HCT116 (cell line): ENCODE measurements around the gene SLC34A1. TPM values are rescaled to one million over a fixed set of nuclear protein-coding genes. Genes with fewer than 3 reads are reported as not detected.

Experiments used
- ATAC-seq: fragments of 200-7000 bp; cut with Tn5 transposase; 2 replicates; pipeline ENCODE4 v1.9.1; 2020; ENCODE audit warnings: mild to moderate bottlenecking, moderate library complexity
- BruUV-seq: library from RNA; stranded (reverse); fragments of 400-500 nt; replicated peaks from 2 replicates; lab custom pipeline; 2021; lab: Mats Ljungman, UMichigan
- CTCF ChIA-PET: fragments of 300-600 bp; sonication (Branson Sonifier 250); formaldehyde crosslinking; loops from one replicate; lab custom pipeline; 2021; ENCODE audit warnings: antibody characterized with exemption; lab: Charles Lee
- POLR2A ChIA-PET: fragments of 300-600, 350-600 bp; sonication (Branson Sonifier 250); formaldehyde crosslinking; loops from one replicate; lab custom pipeline; 2021; ENCODE audit warnings: antibody characterized with exemption; lab: Charles Lee
- RAD21 ChIA-PET, 2 experiments: fragments of 300-600 bp; sonication (Branson Sonifier 250); formaldehyde crosslinking; loops; one replicate each; lab custom pipeline; 2023; ENCODE audit warnings: low total read pairs in 2 of 2; ENCODE audit not compliant: uncharacterized antibody in 2 of 2, unreplicated experiment in 2 of 2, low non-redundant PET in 1 of 2; lab: Charles Lee
- DNase-seq: peaks from one replicate; pipeline ENCODE4 v3.0.0-alpha.2; 2010; ENCODE audit warnings: low read depth, low spot score
- H2AFZ ChIP-seq: fragments of 200-600 bp; shearing (Covaris generic), sonication (generic); 2 replicates; pipeline ENCODE4 v1.6.1; 2017; ENCODE audit warnings: low read depth, mixed run types, mixed read lengths, antibody characterized with exemption, low read length; ENCODE audit not compliant: poor library complexity, severe bottlenecking
- H3K27ac ChIP-seq: 2 replicates; pipeline ENCODE4 v1.5.1; 2012; ENCODE audit warnings: low read depth, low read length
- H3K27me3 ChIP-seq: fragments of 200-600 bp; sonication (generic); 2 replicates; pipeline ENCODE4 v1.6.1; 2016; ENCODE audit warnings: mixed run types, low read length, mixed read lengths; ENCODE audit not compliant: insufficient read depth
- H3K36me3 ChIP-seq, 2 experiments: fragments of 200-500 bp in 1 of 2; fragments of 200-600 bp in 1 of 2; sonication (Bioruptor generic) in 1 of 2; sonication (generic) in 1 of 2; 2 replicates each; pipeline versions ENCODE4 v1.5.1 to v1.6.1; 2014 to 2016; ENCODE audit warnings: low read length in 2 of 2, inconsistent platforms in 1 of 2, mixed read lengths in 1 of 2, mixed run types in 1 of 2; ENCODE audit not compliant: insufficient read depth in 2 of 2, control insufficient read depth in 1 of 2
- H3K4me1 ChIP-seq, 2 experiments: fragments of 200-600 bp in 1 of 2; sonication (generic) in 1 of 2; 2 replicates each; pipeline versions ENCODE4 v1.5.1 to v1.6.1; 2012 to 2017; ENCODE audit warnings: low read length in 2 of 2, inconsistent platforms in 1 of 2, mild to moderate bottlenecking in 1 of 2, mixed read lengths in 1 of 2, mixed run types in 1 of 2, moderate library complexity in 1 of 2; ENCODE audit not compliant: insufficient read depth in 2 of 2, control insufficient read depth in 1 of 2
- H3K4me2 ChIP-seq: fragments of 200-600 bp; sonication (generic); 2 replicates; pipeline ENCODE4 v1.6.1; 2017; ENCODE audit warnings: mixed run types, low read length, mixed read lengths
- H3K4me3 ChIP-seq, 2 experiments: fragments of 200-600 bp in 1 of 2; sonication (generic) in 1 of 2; replicated peaks in 1 of 2; 2 replicates each; pipeline ENCODE4 v1.5.1; 2011 to 2016; ENCODE audit warnings: low read length in 2 of 2, control low read depth in 1 of 2, low read depth in 1 of 2, mild to moderate bottlenecking in 1 of 2, mixed read lengths in 1 of 2, mixed run types in 1 of 2
- H3K79me2 ChIP-seq: fragments of 200-600 bp; sonication (generic); 2 replicates; pipeline ENCODE4 v1.6.1; 2017; ENCODE audit warnings: mild to moderate bottlenecking, mixed run types, low read length, moderate library complexity, mixed read lengths; ENCODE audit not compliant: insufficient read depth
- H3K9ac ChIP-seq: fragments of 200-600 bp; sonication (generic); 2 replicates; pipeline ENCODE4 v1.6.1; 2016; ENCODE audit warnings: low read length, mixed read lengths
- H3K9me2 ChIP-seq: fragments of 200-600 bp; sonication (generic), shearing (Covaris generic); 2 replicates; pipeline ENCODE4 v1.6.1; 2017; ENCODE audit warnings: mixed run types, mild to moderate bottlenecking, moderate library complexity; ENCODE audit not compliant: insufficient read depth
- H3K9me3 ChIP-seq, 2 experiments: fragments of 200-500 bp in 1 of 2; fragments of 200-600 bp in 1 of 2; sonication (Bioruptor generic) in 1 of 2; sonication (generic) in 1 of 2; 2 replicates each; pipeline ENCODE4 v1.6.1; 2014 to 2017; ENCODE audit warnings: low read length in 2 of 2, mixed read lengths in 2 of 2, inconsistent platforms in 1 of 2, low read depth in 1 of 2, mild to moderate bottlenecking in 1 of 2, mixed run types in 1 of 2, moderate library complexity in 1 of 2; ENCODE audit not compliant: control insufficient read depth in 1 of 2, insufficient read depth in 1 of 2
- H4K20me1 ChIP-seq: fragments of 200-600 bp; sonication (generic), shearing (Covaris generic); 2 replicates; pipeline ENCODE4 v1.6.1; 2017; ENCODE audit warnings: mixed run types, mild to moderate bottlenecking, moderate library complexity; ENCODE audit not compliant: insufficient read depth
- ATF3 ChIP-seq: IDR thresholded peaks from 2 replicates; pipeline ENCODE4 v1.6.1; 2012
- EGR1 ChIP-seq: IDR thresholded peaks from 2 replicates; pipeline ENCODE4 v1.6.1; 2012; ENCODE audit warnings: low read depth
- POLR2A ChIP-seq: IDR thresholded peaks from 2 replicates; pipeline ENCODE4 v1.7.0; 2011; ENCODE audit warnings: borderline replicate concordance; ENCODE audit not compliant: insufficient read depth, insufficient read length; ENCODE audit errors: extremely low read depth
- POLR2AphosphoS5 ChIP-seq: IDR thresholded peaks from 2 replicates; pipeline ENCODE4 v1.6.1; 2011; ENCODE audit warnings: mild to moderate bottlenecking, low read depth, low read length, moderate library complexity
- intact Hi-C: fragments of 100-400 bp; cut with micrococcal nuclease; formaldehyde crosslinking; loops from 2 replicates; pipeline ENCODE4 v1.10.0; 2022
- total RNA-seq: library from RNA; stranded (reverse); gene quantifications from one replicate; pipeline ENCODE4 v1.2.1, GENCODE V29; 2021; ENCODE audit not compliant: unreplicated experiment

SLC34A1 gene
- total RNA-seq, 1 experiment from 2014 or later = not detected

DNA sequence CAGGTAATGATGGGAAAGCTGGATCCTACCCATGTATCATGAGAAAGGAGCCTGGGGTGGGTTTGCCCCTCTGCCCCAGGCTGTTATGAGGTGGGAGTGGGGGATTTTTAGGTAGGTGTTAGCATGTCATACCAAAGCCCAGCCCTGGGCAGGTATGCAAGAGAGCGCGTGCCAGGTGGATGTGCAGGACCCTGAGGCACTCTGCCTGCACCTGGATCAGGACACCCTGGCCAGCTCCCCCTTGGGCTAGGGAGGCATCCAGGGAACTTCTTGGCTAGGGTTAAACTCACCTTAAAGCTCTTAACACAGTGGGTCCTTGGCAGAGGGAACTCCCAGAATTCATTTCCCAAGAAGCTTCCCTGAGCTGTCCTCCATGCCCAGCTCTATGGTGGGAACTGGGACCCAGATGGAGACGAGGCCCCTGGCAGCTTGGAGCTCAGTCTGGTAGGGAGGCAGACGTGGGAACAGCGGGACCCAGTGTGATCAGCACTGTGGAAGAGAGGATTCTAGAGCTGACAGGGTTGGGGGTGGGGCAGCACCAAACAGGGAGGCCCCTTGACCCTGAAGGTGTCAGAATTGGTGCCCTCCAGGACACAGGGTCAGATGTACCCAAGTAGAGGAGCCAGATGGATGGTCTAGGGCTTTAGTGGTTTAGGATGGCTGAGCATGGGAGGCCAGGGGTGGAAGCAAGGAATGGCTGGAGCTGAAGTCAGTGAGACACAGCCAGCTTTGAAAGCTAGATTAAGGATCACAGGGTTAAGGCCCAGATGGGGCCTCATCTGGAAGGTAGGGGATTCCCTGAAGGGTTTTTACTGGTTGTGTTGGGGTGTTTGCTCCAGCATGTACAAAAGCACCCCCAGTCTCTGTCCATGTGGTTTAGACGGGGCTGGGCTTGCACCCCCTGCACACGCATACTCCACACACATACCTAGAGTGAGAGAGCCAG, 60.1 kb downstream of the SLC34A1 start:
- no peak for TF ChIP-seq EGR1
- TF ChIP-seq POLR2A = peak; percentile 25
- peak; percentile 46; the same call in 1 of the 2 replicates for TF ChIP-seq POLR2AphosphoS5
- TF ChIP-seq, all 23 proteins: peak for 2
- peak overlapping the region; percentile 19; the same call in 1 of the 2 replicates for H3K27ac ChIP-seq
- H3K9ac ChIP-seq = 0 out of 2 replicates have a peak overlapping the region, but pooled peaks have one; percentile 8
- ChIA-PET RAD21 (no interaction called here), CTCF (interaction anchor here (1.3 to 6.3 kb wide), 3 partner anchors 11 to 41 kb away, joined by 5 to 53 read pairs (median 24); no protein-coding TSS in a partner anchor), POLR2A (interaction anchor here (2.4 kb wide), 1 partner anchor 18 kb away, joined by 10 read pairs; the partner anchor contains the start of gene GRK6)
- H3K4me1 ChIP-seq = peaks cover 9 to 47% of the 10 kb centered on the region in 2 experiments
- H3K36me3 ChIP-seq = peaks cover 0 to 17% of the 10 kb centered on the region in 2 experiments; a peak in 2 of 4 replicates
- H2AFZ ChIP-seq = no peak overlapping the region
- no peak overlapping the region for H3K4me2 ChIP-seq
- no peak for ATAC-seq
- H3K9me3 ChIP-seq = no peaks in the 10 kb centered on the region
- no peaks in the 10 kb centered on the region for H3K9me2 ChIP-seq
- BruUV-seq = no TSS peak
- H4K20me1 ChIP-seq = peaks cover 3% of the 10 kb centered on the region; the same call in 1 of the 2 replicates
- DNase-seq = no peak
- H3K27me3 ChIP-seq = no peaks in the 10 kb centered on the region
- H3K79me2 ChIP-seq = peaks cover 58% of the 10 kb centered on the region
- intact Hi-C loops = no loop called here
- H3K4me3 ChIP-seq = no peak overlapping the region

DNA sequence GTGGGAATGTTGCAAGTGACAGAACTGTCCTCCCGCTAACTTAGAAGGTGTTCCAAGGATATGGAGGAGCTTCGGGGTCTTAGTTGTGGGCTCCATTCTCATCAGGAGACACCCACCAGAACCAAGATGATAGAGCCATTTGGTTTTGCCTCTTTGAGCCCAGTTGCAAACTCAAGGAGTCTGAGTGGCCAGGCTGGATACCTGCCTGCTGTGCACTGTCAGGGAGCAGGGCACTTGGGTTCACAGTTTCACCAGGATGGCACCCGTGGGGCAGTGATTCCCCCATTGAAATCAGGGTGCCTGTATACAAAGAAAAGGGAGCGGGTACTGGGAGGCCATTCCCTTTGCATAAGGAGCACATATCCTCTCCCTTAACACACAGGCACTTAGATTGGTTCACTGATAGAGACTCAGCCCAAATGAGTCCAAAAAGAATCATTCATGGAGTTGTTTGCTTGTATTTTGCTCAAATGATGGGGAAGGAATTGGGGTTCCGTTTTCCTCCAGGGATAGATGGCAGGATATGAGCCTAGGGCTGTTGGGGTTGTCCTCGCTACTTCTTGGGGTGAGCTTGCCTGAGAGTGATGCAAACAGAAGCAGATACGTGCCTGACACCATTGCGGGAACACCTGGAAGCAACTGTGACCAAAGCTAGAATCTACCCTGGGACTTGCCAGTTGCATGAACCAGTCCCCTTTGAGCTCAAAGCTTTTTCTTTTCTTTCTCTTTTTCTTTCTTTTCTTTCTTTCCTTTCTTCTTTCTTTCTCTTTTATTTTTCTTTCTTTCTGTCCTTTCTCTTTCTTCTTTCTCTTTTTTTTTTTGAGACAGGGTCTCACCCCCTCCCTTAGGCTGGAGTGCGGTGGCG, 61.0 kb downstream of the SLC34A1 start:
- H3K9me3 ChIP-seq = no peaks in the 10 kb centered on the region
- peak overlapping the region in 1 of 2 experiments; percentile 86; a peak in 2 of 4 replicates for H3K4me3 ChIP-seq
- peak overlapping the region; percentile 99 for H3K9ac ChIP-seq
- H2AFZ ChIP-seq = no peak overlapping the region
- TF ChIP-seq ATF3 = no peak
- TF ChIP-seq POLR2AphosphoS5 = peak; percentile 12; the same call in 1 of the 2 replicates
- no peaks in the 10 kb centered on the region for H3K27me3 ChIP-seq
- H3K4me1 ChIP-seq = peaks cover 9 to 56% of the 10 kb centered on the region in 2 experiments
- peaks cover 0 to 17% of the 10 kb centered on the region in 2 experiments; a peak in 2 of 4 replicates for H3K36me3 ChIP-seq
- ATAC-seq (no peak), DNase-seq (no peak)
- ChIA-PET POLR2A (interaction anchor here (1.1 to 2.4 kb wide), 3 partner anchors 19 to 93 kb away, joined by 5 to 10 read pairs (median 7); partner anchors contain the start of genes GRK6, LMAN2 and PDLIM7), CTCF (interaction anchor here (0.8 to 6.3 kb wide), 4 partner anchors 10 to 62 kb away, joined by 3 to 53 read pairs (median 14); no protein-coding TSS in a partner anchor), RAD21 (interaction anchor here in 1 of 2 experiments (1.0 to 1.5 kb wide), 2 partner anchors 40 to 55 kb away, joined by 3 to 5 read pairs; no protein-coding TSS in a partner anchor)
- peak overlapping the region; percentile 99 for H3K4me2 ChIP-seq
- no peaks in the 10 kb centered on the region for H3K9me2 ChIP-seq
- intact Hi-C loops = no loop called here
- TSS peak; percentile 49 for BruUV-seq
- H3K27ac ChIP-seq = peak overlapping the region; percentile 95; the same call in 1 of the 2 replicates
- peaks cover 3% of the 10 kb centered on the region; the same call in 1 of the 2 replicates for H4K20me1 ChIP-seq
- peaks cover 67% of the 10 kb centered on the region for H3K79me2 ChIP-seq
